8988T (cell line): Measurements from ENCODE around the gene MFSD12.

Source experiments
- DNase-seq: peaks from one replicate; pipeline ENCODE4 v3.0.0; 2011

The MFSD12 gene

DNA sequence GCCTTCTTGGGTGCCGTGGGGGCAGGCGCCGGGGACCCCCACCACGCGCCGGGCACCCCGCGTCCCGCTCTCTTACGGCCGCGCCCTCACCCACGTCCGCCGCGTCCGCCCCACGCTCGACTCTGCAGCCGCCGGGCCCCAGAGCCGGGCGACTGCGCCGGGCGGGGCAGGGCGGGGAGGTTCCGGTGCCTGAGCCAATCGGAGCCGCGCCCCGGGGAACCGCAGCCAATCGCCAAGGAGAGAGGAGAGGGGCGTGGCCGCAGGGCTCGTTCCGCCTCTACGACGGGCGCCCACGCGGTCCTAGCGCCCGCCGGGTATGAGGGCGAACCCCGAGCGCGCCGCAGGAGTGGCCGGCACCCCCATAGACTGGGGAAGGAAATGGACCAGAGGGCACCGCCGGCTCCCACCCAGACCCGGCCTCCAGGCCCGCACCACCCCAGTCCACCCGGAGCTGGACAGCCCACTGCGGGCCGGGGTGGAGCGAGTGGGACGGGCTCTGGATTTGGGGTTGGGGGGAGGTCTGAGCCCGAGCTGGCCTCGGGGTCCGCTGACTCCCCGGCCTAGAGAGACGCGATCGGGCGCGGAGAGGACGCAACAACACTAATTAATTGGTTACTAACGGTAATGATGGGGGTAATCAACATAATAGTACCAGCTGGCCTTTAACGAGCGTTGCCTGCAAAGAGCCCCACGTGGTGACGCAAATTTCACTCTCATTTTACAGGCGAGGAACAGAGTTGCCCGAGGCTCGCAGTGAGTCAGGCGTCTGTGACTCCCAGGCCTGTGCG is at the start of gene MFSD12:
MFSD12 (minus strand) TSS at position 126 of the 788 bp plus-strand sequence. CDS start 183 bp downstream, outside the sequence.
- peak; percentile 94 for DNase-seq

GRCh38 chr19:3606690-3607289 is 49.4 kb upstream of the MFSD12 start, which contains the start of gene TBXA2R:
Gene TBXA2R, minus strand, starts transcription at chr19:3606875. Its CDS starts 6,241 bp downstream, at chr19:3600634.
- peak; percentile 92 for DNase-seq

GRCh38 chr19:3606174-3606689 is 48.8 kb upstream of the MFSD12 start:
- no peak for DNase-seq

GRCh38 chr19:3605770-3606169 is 48.4 kb upstream of the MFSD12 start:
- DNase-seq: no peak

GRCh38 chr19:3605361-3605760 is 48.0 kb upstream of the MFSD12 start:
- DNase-seq: no peak

DNA sequence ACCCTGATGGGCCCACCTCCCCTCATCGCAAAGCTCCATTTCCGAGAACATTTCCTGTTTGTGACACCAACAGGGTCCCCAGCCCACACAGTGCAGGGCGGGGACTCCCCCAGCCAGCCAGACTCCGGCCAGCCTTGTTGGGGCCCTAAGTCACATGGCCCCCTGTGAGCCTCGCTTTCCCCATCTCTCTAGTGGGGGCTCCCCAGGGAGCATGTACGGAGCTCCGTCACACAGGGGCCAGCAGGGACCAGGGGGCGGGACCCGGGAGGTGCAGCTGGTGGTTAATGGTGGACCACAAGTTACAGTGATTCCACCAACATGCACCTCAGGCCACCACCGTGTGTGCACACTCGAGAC is 47.6 kb upstream of the MFSD12 start:
- no peak for DNase-seq

DNA sequence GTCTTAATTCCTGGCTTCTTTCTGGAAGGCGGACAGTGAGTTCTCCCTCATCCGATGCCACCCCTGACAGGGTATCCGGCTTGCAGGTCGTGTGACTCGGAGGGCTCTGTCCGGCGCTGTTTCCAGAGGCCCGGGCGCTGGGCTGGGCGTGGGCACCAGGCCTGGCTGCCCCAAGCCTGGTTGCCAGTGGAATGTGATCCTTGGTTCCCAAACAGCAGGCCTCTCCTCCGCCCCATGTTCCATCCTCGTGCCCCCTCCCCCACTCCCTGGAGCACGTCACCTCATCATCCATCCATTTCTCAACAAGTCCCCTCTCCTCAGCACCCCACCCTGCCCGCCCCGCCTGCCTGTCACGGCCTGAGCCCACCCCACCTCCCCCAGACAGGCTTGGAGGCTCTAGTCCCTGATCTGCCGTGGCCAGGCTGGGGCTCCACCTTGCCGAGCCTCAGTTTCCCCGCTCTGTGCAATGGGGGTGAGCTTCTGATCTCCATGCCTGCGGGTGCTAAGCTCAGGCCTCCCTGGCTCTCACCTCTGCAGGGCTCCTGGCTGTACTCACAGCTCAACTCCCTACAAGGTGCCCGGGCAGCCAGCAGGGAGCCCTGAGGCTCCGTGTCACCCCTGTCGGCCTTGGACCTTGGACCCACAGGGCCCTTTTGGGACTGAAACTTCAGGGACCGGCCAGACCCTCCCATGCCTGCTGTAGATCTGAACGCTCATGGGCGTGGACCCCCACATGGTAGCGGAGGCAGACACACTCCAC is 47.0 kb upstream of the MFSD12 start:
- DNase-seq: no peak

- DNase-seq: no peak
Measured at GRCh38 chr19:3603121-3603811, 45.9 kb upstream of the MFSD12 start.

DNA sequence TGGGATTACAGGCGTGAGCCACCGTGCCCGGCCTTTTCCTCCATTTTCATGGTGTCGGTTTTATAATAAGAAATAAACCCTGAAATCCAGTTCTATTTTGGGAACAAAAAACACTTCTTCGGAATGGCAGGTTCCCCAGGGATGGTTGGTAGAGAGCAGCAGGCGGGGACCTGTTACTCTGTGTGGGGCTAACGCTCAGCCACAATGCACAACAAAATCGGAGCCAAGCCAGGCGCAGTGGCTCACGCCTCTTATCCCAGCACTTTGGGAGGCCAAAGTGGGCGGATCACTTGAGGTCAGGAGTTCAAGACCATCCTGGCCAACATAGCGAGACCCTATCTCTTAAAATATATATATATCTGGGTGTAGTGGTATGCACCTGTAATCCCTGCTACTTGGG is 43.6 kb upstream of the MFSD12 start:
- no peak for DNase-seq

DNA sequence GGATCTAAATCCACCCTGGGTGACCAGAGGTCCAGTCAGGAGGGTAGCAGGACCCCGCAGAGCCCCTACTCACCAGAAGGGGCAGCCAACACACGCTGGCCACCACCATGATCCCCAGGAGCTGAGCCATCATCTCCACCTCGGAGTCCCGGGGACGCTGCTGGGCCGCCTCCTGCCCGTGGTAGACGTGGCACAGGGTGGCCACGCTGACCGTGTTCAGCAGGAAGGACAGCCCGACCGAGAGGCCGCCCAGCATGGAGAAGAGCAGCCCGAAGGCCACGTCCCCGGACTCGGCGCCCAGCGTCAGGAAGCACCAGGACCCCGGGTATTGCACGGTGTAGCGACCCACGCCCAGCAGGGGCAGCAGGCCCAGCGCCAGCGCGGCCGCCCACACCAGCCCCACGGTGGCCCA is 42.4 kb upstream of the MFSD12 start:
- peak; percentile 83 for DNase-seq

- DNase-seq: no peak
Measured at GRCh38 chr19:3595521-3596061, 38.2 kb upstream of the MFSD12 start.

DNA sequence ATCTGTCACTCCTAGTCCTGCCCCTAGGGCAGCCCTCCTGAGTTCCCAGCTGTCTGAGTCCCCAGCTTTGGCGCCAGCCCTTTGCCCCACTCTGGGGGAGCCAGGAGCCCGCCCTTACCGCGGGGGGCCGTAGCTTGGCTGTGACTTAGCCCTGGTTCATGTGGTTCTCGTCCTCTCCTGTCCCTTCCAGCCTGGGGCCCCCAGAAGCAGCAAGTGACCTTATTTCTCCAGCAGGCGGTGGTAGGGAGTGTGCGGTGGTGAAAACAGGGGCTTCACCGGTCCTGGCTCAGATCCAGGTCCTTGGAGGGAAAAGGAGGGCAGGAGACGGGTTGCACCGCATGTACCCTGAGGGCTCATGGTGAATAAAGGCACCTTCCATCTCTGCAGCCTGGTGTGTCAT is 35.8 kb upstream of the MFSD12 start:
- DNase-seq: no peak

- no peak for DNase-seq
Measured at GRCh38 chr19:3591876-3592613, 34.7 kb upstream of the MFSD12 start.

DNA sequence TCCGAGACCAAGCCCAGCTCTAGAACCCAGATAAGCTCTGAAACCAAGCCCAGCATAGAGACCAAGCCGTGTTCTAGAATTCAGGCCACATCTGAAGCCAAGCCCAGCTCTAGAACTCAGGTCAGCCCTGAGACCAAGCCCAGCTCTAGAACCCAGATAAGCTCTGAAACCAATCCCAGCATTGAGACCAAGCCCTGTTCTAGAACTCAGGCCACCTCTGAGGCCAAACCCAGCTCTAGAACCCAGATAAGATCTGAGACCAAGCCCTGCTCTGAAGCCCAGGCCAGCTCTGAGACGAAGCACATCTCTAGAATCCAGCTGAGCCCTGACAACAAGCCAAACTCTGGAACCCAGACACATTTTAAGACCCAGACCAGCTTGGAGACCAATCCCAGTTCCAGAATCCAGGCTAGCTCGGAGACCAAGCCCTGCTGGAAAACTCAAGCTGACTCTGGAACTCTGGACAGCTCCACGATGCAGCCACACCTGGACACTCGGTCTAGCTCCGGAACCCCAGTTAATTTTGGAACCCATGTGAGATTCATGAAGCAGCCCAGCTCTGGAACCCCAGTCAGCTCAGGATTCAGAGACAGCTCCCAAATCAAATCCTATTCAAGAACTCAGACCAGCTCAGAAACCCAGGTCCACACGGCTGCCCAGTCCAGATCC is 33.7 kb upstream of the MFSD12 start:
- DNase-seq: no peak

- DNase-seq: no peak
Measured at GRCh38 chr19:3589949-3590348, 32.6 kb upstream of the MFSD12 start.

DNA sequence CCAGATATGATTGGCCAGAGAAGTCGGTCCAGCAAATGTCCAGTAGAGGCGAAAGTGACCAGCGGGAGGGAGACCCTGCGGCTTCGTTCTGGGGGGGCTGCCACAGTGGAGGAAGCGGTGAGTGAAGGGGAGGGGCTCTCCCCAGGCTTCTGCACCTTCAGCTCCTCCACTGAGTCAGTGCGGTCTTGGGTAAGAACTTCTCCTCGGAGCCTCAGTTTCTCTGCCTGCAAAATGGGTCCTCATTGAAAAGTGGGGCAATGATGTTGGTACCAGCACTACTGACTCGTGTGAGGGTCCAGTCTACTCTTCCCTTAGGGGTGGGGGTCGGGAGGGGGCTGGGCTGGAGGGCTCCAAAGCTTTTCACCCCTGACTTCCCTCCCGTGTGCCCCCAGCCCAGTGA is 32.1 kb upstream of the MFSD12 start:
- DNase-seq: no peak

GRCh38 chr19:3586707-3587346 is 29.4 kb upstream of the MFSD12 start:
- no peak for DNase-seq

GRCh38 chr19:3586127-3586626 is 28.8 kb upstream of the MFSD12 start:
- DNase-seq: no peak

- DNase-seq: no peak
Measured at GRCh38 chr19:3585301-3586126, 28.1 kb upstream of the MFSD12 start, which contains the start of gene GIPC3. Gene GIPC3, plus strand, starts transcription at chr19:3585478. Its CDS starts 120 bp downstream, at chr19:3585598.
